Stimulated activated naive CD4-positive, alpha-beta T cell treated with Interleukin-2 at 50 U/mL for 16 hours (primary cell): Measurements from ENCODE around the gene ATN1.
"Not testable (repeated sequence)": the region's sequence is repeated elsewhere in the genome, so short reads cannot be mapped to it uniquely, and the experiment has no call there.

Experiments used
- DNase-seq: peaks from one replicate; lab custom pipeline; 2025; lab: John Stamatoyannopoulos, UW

The ATN1 gene, protein sequence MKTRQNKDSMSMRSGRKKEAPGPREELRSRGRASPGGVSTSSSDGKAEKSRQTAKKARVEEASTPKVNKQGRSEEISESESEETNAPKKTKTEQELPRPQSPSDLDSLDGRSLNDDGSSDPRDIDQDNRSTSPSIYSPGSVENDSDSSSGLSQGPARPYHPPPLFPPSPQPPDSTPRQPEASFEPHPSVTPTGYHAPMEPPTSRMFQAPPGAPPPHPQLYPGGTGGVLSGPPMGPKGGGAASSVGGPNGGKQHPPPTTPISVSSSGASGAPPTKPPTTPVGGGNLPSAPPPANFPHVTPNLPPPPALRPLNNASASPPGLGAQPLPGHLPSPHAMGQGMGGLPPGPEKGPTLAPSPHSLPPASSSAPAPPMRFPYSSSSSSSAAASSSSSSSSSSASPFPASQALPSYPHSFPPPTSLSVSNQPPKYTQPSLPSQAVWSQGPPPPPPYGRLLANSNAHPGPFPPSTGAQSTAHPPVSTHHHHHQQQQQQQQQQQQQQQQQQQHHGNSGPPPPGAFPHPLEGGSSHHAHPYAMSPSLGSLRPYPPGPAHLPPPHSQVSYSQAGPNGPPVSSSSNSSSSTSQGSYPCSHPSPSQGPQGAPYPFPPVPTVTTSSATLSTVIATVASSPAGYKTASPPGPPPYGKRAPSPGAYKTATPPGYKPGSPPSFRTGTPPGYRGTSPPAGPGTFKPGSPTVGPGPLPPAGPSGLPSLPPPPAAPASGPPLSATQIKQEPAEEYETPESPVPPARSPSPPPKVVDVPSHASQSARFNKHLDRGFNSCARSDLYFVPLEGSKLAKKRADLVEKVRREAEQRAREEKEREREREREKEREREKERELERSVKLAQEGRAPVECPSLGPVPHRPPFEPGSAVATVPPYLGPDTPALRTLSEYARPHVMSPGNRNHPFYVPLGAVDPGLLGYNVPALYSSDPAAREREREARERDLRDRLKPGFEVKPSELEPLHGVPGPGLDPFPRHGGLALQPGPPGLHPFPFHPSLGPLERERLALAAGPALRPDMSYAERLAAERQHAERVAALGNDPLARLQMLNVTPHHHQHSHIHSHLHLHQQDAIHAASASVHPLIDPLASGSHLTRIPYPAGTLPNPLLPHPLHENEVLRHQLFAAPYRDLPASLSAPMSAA (N-terminal part only)

DNA sequence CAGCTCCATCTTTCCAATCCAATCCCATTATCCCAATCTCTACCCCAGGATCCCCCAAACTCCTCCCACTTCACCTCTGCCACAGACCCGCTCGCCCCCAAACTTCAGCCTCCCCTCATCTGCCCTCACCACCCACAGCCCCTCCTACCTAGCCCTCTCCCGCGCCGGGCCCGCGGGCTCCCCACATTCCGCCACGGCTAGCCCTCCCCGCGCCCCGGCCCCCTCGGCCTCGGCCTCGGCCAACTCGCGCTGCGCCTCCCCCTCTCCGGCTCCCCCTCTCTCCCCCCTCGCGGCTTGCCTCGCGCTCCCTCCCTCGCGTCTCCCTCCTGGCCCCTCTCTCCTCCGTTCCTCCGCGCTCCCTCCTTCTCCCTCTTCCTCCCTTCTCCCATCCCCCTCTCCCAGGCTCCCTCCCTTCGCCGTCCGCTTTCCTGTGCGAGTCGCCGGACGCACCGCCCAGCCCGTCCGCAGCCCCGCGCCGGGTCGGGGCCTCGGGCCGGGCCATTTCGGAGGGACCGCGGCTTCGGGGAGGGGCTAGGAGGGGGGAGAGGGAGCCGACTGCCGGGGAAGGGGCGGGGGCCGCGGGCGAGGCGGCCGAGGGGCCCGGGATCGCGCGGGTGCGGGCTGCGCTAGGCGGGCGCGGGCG is at the start of gene ATN1:
TSS of gene ATN1 (plus strand) at position 581 of the 643 bp plus-strand sequence. CDS start 6,043 bp downstream, outside the sequence.
- peak; percentile 58 for DNase-seq

DNA sequence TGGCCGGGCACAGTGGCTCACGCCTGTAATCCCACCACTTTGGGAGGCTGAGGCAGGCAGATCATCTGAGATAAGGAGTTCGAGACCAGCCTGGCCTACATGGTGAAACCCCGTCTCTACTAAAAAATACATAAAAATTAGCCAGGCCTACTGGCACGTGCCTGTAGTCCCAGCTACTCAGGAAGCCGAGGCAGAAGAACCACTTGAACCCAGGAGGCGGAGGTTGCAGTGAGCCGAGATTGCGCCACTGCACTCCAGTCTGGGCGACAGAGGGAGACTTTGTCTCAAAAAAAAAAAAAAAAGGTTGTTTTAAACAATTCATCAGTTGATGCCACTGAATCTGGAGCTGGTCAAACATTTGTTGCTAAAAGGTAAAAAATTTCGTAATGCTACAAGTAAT is 47.9 kb upstream of the ATN1 start:
- DNase-seq: not testable (repeated sequence)

GRCh38 chr12:6883252-6883651 is 44.5 kb upstream of the ATN1 start:
- no peak for DNase-seq

DNA sequence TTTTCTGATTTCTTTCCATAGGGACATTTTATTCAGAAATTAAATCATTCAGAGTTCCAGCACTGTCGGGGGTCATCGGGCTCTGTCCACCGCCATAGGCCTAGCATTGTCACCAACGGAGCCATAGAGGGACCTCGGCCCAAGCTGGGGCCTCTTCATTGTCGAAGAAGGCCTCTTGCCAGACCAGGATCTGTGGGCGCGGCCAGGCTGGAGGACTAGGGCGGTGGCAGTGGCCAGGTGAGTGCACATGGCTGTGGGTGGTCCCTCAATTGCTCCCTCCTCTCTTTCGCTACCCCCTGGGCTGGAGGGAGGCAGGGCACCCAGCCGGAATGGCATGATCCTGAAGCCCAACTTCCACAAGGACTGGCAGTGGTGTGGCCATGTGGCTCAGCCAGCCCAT is 44.1 kb upstream of the ATN1 start:
- DNase-seq: no peak

DNA sequence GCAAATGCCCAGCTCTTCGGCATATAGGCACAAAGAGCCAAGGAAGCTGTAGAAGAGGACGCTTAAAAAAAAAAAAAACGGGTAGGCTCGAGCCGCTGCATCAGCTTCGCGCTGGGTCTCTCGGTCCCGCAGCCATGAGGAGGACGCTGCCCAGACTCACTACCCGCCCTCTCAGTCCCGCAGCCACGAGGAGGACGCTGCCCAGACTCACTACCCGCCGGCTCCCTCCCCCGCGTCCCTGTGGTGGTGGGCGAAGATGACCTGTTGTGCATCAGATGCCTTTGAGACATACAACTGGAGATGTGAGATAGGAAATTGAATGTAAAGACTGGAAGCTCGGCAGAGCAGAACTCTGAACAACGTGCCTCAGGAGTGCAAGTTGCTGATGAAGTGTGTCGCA is 43.2 kb upstream of the ATN1 start:
- no peak for DNase-seq

DNA sequence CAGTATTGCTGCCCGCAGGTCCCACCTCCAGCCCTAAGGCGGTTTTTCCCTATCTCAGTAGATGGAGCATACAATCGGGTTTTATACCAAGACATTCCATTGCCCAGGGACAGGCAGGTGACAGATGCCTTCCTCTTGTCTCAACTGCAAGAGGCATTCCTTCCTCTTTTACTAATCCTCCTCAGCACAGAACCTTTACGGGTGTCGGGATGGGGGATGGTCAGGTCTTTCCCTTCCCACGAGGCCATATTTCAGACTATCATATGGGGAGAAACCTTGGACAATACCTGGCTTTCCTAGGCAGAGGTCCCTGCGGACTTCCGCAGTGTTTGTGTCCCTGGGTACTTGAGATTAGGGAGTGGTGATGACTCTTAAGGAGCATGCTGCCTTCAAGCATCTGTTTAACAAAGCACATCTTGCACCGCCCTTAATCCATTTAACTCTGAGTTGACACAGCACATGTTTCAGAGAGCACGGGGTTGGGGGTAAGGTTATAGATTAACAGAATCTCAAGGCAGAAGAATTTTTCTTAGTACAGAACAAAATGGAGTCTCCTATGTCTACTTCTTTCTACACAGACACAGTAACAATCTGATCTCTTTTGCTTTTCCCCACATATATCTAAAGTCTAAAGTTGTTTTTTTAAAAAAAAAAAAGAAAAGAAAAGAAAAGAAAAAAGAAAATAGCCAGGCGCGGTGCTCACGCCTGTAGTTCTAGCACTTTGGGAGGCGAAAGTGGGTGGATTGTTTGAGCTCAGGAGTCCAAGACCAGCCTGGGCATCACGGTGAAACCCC is 41.4 kb upstream of the ATN1 start:
- not testable (repeated sequence) for DNase-seq

- DNase-seq: no peak
These were observed 40.3 kb upstream of the ATN1 start for GRCh38 chr12:6887460-6887859.

GRCh38 chr12:6888360-6888759 is 39.4 kb upstream of the ATN1 start:
- DNase-seq: no peak

- not testable (repeated sequence) for DNase-seq
These were observed 39.0 kb upstream of the ATN1 start for GRCh38 chr12:6888794-6889193.

- not testable (repeated sequence) for DNase-seq
These were observed 37.8 kb upstream of the ATN1 start for GRCh38 chr12:6889775-6890573.

DNA sequence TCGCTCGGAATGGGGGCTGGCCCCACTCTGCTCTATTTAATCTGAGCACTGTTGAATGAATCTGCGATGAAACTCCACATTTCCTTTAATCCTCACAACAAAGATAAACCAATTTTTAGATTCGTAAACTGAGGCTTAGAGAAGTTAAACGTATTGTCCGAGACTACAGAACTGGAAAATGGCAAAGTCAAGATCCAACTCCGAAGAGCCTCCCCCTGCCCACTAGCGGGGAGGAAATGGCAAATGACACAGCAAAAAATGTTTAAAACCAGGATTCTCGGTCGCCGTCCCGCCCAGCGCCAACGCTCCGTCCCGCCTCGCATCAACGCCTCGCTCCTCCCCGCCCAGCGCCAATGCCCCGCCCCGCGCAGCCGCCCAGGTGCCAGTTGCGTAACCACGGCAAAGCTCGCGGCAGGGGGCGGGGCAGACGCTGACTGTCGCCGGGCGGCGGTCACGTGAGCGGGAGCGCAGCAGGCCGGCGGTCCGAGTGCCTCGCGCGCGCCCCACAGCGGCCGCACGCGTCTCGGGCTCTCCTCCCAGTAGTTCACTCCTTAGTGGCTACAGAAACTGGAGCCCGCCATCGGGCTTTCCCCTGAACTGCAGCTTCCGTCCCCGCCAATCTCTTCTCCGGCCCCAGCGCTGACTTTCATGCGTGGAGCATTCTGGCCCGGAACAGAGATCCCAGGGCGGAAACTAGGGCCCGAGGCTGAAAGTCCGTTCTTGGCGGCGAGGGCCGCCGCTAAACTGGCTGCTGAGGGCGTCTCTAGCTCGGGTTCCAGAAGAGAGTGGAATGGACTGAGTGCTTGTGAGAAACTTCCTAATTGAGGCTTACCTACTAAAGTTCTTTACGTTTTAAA is 36.7 kb upstream of the ATN1 start:
- DNase-seq: peak; percentile 98

- DNase-seq: no peak
These were observed 36.1 kb upstream of the ATN1 start for GRCh38 chr12:6891646-6892001.

- not testable (repeated sequence) for DNase-seq
These were observed 35.1 kb upstream of the ATN1 start for GRCh38 chr12:6892683-6893082.

DNA sequence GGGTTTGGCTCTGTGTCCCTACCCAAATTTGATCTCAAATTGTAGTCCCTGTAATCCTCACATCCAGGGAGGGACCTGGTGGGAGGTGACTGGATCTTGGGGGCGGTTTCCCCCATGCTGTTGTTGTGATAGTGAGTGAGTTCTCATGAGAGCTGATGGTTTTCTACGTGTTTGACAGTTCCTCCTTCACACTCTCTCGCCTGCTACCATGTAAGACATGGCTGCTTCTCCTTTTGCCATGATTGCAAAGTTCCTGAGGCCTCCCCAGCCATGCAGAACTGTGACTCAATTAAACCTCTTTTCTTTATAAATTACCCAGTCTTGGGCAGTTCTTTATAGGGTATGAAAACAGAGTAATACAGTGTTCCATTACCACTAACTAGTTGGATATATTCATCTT is 33.4 kb upstream of the ATN1 start:
- DNase-seq: no peak

GRCh38 chr12:6896846-6897435 is 30.8 kb upstream of the ATN1 start:
- no peak for DNase-seq

DNA sequence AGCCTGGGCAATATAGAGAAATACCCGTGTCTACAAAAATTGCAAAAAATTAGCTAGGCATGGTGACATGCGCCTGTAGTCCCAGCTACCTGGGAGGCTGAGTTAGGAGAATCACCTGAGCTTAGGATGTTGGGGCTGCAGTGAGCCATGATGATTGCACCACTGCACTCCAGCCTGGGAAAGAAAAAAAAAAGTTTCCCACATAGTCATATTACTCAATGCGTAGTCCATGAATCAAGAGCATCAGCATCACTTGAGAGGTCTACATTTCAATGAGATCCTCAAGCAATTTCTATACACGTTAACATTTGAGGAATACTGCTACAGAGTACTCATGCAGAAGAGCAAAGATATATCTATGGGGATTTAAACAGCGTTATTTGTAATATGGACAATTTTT is 28.3 kb upstream of the ATN1 start:
- no peak for DNase-seq

- peak; percentile 22 for DNase-seq
These were observed 27.8 kb upstream of the ATN1 start for GRCh38 chr12:6899837-6900519.

DNA sequence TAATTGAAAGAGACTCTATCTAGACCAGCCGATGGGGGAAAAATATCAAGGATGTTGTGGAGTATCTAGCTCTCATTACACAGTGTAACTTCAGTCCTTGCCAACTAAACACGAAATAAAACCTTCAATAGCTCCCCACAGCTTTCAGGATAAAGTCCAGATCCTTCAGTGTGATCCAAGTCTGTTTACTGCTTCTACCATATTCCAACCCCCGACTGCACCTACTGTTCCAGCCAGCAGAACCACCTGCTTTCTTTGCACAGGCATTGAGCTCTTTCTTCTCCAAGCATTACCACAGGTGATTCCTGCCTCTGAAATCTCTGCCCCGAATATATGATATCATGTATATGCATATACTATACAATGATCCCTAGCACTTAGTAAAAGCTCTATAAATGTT is 25.3 kb upstream of the ATN1 start:
- DNase-seq: no peak
